K562 (cell line): Measurements from ENCODE around the gene ZNF831. TPM values are rescaled to one million over a fixed set of nuclear protein-coding genes. Genes with fewer than 3 reads are reported as not detected.

Experiments
- ATAC-seq: fragments of 200-7000 bp; cut with Tn5 transposase; 3 replicates; pipeline ENCODE4 v1.9.1; 2020; ENCODE audit warnings: moderate library complexity
- BruUV-seq: library from RNA; stranded (reverse); fragments of 400-500 nt; replicated peaks from 2 replicates; lab custom pipeline; 2021; lab: Mats Ljungman, UMichigan
- CTCF ChIA-PET: fragments of 300-600 bp; formaldehyde crosslinking; extraction: SDS; loops from one replicate; lab custom pipeline; 2021; ENCODE audit warnings: low intra/inter-chr PET ratio; lab: Yijun Ruan, JAX
- POLR2A ChIA-PET: fragments of 300-600, 350-650 bp; sonication (Branson Sonifier 250); formaldehyde crosslinking; extraction: SDS; loops from one replicate; lab custom pipeline; 2021; ENCODE audit warnings: antibody characterized with exemption, inconsistent platforms; lab: Yijun Ruan, JAX
- DNase-seq, 4 experiments: peaks; one replicate each; pipeline versions ENCODE4 v3.0.0 to v3.0.0-alpha.2; 2011 to 2018; ENCODE audit warnings: low spot score in 3 of 4, mixed read lengths in 3 of 4; ENCODE audit errors: extremely low read depth in 1 of 4
- FAIRE-seq: peaks from 2 replicates; lab custom pipeline; 2011; peaks lifted over from hg19 to GRCh38; lab: Jason Lieb, UNC
- H2AFZ ChIP-seq: 2 replicates; pipeline ENCODE4 v1.6.0; 2011; ENCODE audit warnings: low read depth, low read length, control low read depth, inconsistent platforms
- H3K27ac ChIP-seq: fragments of 200-600 bp; 3 replicates; pipeline ENCODE4 v1.8.0; 2011; ENCODE audit warnings: low read depth, mild to moderate bottlenecking, control low read depth, inconsistent platforms, low read length, moderate library complexity, mixed read lengths; ENCODE audit errors: extremely low read depth
- H3K27me3 ChIP-seq, 2 experiments: fragments of 300-600 bp in 1 of 2; 2 replicates in 1 of 2; 3 replicates in 1 of 2; pipeline versions ENCODE4 v1.6.0 to v1.8.0; 2011; ENCODE audit warnings: inconsistent platforms in 2 of 2, low read length in 2 of 2, mild to moderate bottlenecking in 1 of 2, mixed read lengths in 1 of 2, moderate library complexity in 1 of 2; ENCODE audit not compliant: control insufficient read depth in 2 of 2, insufficient read depth in 2 of 2
- H3K36me3 ChIP-seq: fragments of 300-600 bp; 3 replicates; pipeline ENCODE4 v1.8.0; 2011; ENCODE audit warnings: mild to moderate bottlenecking, low read length, inconsistent platforms; ENCODE audit not compliant: control insufficient read depth, insufficient read depth
- H3K4me1 ChIP-seq, 2 experiments: fragments of 200-600 bp in 1 of 2; replicated peaks in 1 of 2; 2 replicates in 1 of 2; 3 replicates in 1 of 2; pipeline versions ENCODE4 v1.5.1 to v1.8.0; 2011; ENCODE audit warnings: inconsistent platforms in 2 of 2, low read length in 2 of 2, mild to moderate bottlenecking in 1 of 2, mixed read lengths in 1 of 2, moderate library complexity in 1 of 2; ENCODE audit not compliant: control insufficient read depth in 2 of 2, insufficient read depth in 2 of 2
- H3K4me2 ChIP-seq: 2 replicates; pipeline ENCODE4 v1.6.1; 2011; ENCODE audit warnings: low read length, control low read depth, inconsistent platforms, mixed read lengths; ENCODE audit not compliant: insufficient read depth
- H3K4me3 ChIP-seq: fragments of 200-600 bp; sonication (generic), shearing (Covaris generic); 2 replicates; pipeline ENCODE4 v1.5.1; 2016; ENCODE audit warnings: control low read depth, inconsistent platforms
- H3K79me2 ChIP-seq: fragments of 200-600 bp; 3 replicates; pipeline ENCODE4 v1.8.0; 2011; ENCODE audit warnings: low read length, inconsistent platforms; ENCODE audit not compliant: control insufficient read depth, insufficient read depth
- H3K9ac ChIP-seq, 2 experiments: 2 replicates each; pipeline versions ENCODE4 v1.6.0 to v1.6.1; 2011; ENCODE audit warnings: low read depth in 2 of 2, low read length in 2 of 2, control low read depth in 1 of 2, inconsistent platforms in 1 of 2, mild to moderate bottlenecking in 1 of 2, mixed read lengths in 1 of 2; ENCODE audit not compliant: insufficient read depth in 1 of 2
- H3K9me1 ChIP-seq: one replicate; pipeline ENCODE4 v1.6.0; 2011; ENCODE audit warnings: inconsistent platforms, mild to moderate bottlenecking, low read length, moderate library complexity; ENCODE audit not compliant: control insufficient read depth, insufficient read depth
- H3K9me3 ChIP-seq: replicated peaks from 2 replicates; pipeline ENCODE4 v1.5.1; 2011; ENCODE audit warnings: low read depth, low read length, inconsistent platforms; ENCODE audit not compliant: control insufficient read depth, insufficient read depth
- H4K20me1 ChIP-seq: replicated peaks from 2 replicates; pipeline ENCODE4 v1.6.1; 2011; ENCODE audit warnings: low read length, inconsistent platforms, mixed read lengths; ENCODE audit not compliant: control insufficient read depth, insufficient read depth
- MTA2 ChIP-seq: fragments of 450-650 bp; IDR thresholded peaks from 2 replicates; pipeline ENCODE4 v1.6.1; 2016; ENCODE audit warnings: low read depth
- RBM34 ChIP-seq: fragments of 200-400 bp; formaldehyde crosslinking; IDR thresholded peaks from 2 replicates; pipeline ENCODE4 v1.6.1; 2018; ENCODE audit warnings: low read length, borderline replicate concordance; ENCODE audit not compliant: insufficient read depth
- RFX5 ChIP-seq: IDR thresholded peaks from 2 replicates; pipeline ENCODE4 v1.6.1; 2011; ENCODE audit warnings: low read depth, mild to moderate bottlenecking, improper control_type of control experiment, low read length
- RREB1 ChIP-seq: fragments of 250-450 bp; sonication (Bioruptor Pico); IDR thresholded peaks from 2 replicates; pipeline ENCODE4 v1.4.0; 2020
- SRSF1 ChIP-seq: fragments of 200-400 bp; formaldehyde crosslinking; IDR thresholded peaks from 2 replicates; pipeline ENCODE4 v1.6.1; 2017; ENCODE audit warnings: mild to moderate bottlenecking, low read depth, low read length, moderate library complexity
- TBL1XR1 ChIP-seq, 2 experiments: IDR thresholded peaks; 2 replicates each; pipeline ENCODE4 v1.6.1; 2012; ENCODE audit warnings: improper control_type of control experiment in 2 of 2, low read length in 2 of 2, mild to moderate bottlenecking in 1 of 2
- TCF15 ChIP-seq: fragments of 250-450 bp; sonication (Bioruptor Pico); IDR thresholded peaks from 2 replicates; pipeline ENCODE4 v1.8.0; 2022; ENCODE audit warnings: moderate library complexity, mild to moderate bottlenecking, inconsistent platforms
- XRCC4 ChIP-seq: IDR thresholded peaks from one replicate; pipeline ENCODE4 v1.6.1; 2011; ENCODE audit not compliant: insufficient read depth, insufficient read length; ENCODE audit errors: extremely low read depth
- XRCC5 ChIP-seq: fragments of 200-400 bp; formaldehyde crosslinking; IDR thresholded peaks from 2 replicates; pipeline ENCODE4 v1.6.1; 2017; ENCODE audit warnings: low read depth, mild to moderate bottlenecking, low read length
- ZNF695 ChIP-seq: fragments of 450-650 bp; formaldehyde crosslinking; IDR thresholded peaks from 2 replicates; pipeline ENCODE4 v1.4.0; 2020; ENCODE audit warnings: mild to moderate bottlenecking, moderate library complexity
- ZNF780A ChIP-seq: fragments of 250-450 bp; sonication (Bioruptor Pico); IDR thresholded peaks from 2 replicates; pipeline ENCODE4 v1.5.0; 2021; ENCODE audit warnings: mild to moderate bottlenecking
- WGBS: fragments of 100-300 bp; shearing (Covaris generic); methylation state at CpG from one replicate; pipeline ENCODE4 v1.1.6; 2016; ENCODE audit warnings: low coverage, mixed read lengths; ENCODE audit not compliant: insufficient coverage; ENCODE audit errors: missing lambda C conversion rate; 5-methylcytosine and 5-hydroxymethylcytosine counted together
- in situ Hi-C: fragments of 300-500 bp; cut with MboI; formaldehyde crosslinking; loops from 4 replicates; pipeline ENCODE4 v1.15.0; 2018; ENCODE audit warnings: inconsistent platforms, mixed read lengths
- intact Hi-C: fragments of 100-400 bp; cut with micrococcal nuclease; formaldehyde crosslinking; loops from 2 replicates; pipeline ENCODE4 v1.14.2; 2022
- polyA plus RNA-seq, 8 experiments: library from polyadenylated mRNA; depleted of rRNA in 4 of 8; stranded (reverse) in 5 of 8; unstranded in 3 of 8; fragments of >200 nt; fragmentation: Nextera tagmentation in 2 of 8; fragmentation: Illumina TruSeq in 1 of 8; extraction: Ambion mirVana in 2 of 8; extraction: Trizol in 1 of 8; gene quantifications; 2 replicates each; pipeline versions ENCODE4 v1.2.1 to v1.2.3, GENCODE V29; 2011 to 2014; ENCODE audit warnings: inconsistent platforms in 1 of 8, missing spikeins in 1 of 8
- total RNA-seq, 7 experiments: library from RNA; depleted of rRNA in 6 of 7; stranded (reverse); fragments of >200 nt in 6 of 7; fragmentation: Illumina TruSeq in 2 of 7; extraction: Trizol in 2 of 7; gene quantifications; 2 replicates each; pipeline versions ENCODE4 v1.2.1 to v1.2.3, GENCODE V29; 2011 to 2021; ENCODE audit warnings: low replicate concordance in 1 of 7

ZNF831 gene
- total and polyA plus RNA-seq, 9 of the 15 experiments (the other 6 are each of a cell fraction or from before 2014, with no cell fraction given): not detected

GRCh38 chr20:59221707-59222252 lies 58.2 kb downstream of the ZNF831 start (continued):
- no peak for TF ChIP-seq TCF15
- TF ChIP-seq MTA2: no peak
- no peak for TF ChIP-seq TBL1XR1 (IDR thresholded peaks at IDR 0.05; ENCODE audit: low read length in 2 of 2)
- no peak for TF ChIP-seq SRSF1
- TF ChIP-seq, all 486 proteins: peak for 0

GRCh38 chr20:59222253-59223181 lies 58.9 kb downstream of the ZNF831 start:
- no TSS peak for BruUV-seq
- H4K20me1 ChIP-seq: peaks cover 5% of the 10 kb centered on the region; the same call in 1 of the 2 replicates
- H3K9me1 ChIP-seq: no peaks in the 10 kb centered on the region
- peak overlapping the region; percentile 30; the same call in 1 of the 2 replicates for H2AFZ ChIP-seq
- no peak overlapping the region; the same call in 1 of the 2 replicates for H3K4me2 ChIP-seq
- H3K27me3 ChIP-seq: peaks cover 29 to 40% of the 10 kb centered on the region in 2 experiments
- POLR2A ChIA-PET: interaction anchor here (0.5 to 1.0 kb wide), 2 partner anchors 9 to 304 kb away, joined by 3 to 5 read pairs; no protein-coding TSS in a partner anchor
- CTCF ChIA-PET: interaction anchor here (0.6 to 5.1 kb wide), 8 partner anchors 35 to 1012 kb away, joined by 3 to 59 read pairs (median 4); no protein-coding TSS in a partner anchor
- ATAC-seq (peak; percentile 100), FAIRE-seq (peak; percentile 67), DNase-seq (peak; percentile 76 to 86 (median 84))
- intact Hi-C loops (loop anchor here (1.0 to 5.0 kb wide), 3 partner anchors 135 to 354 kb away; no protein-coding TSS in a partner anchor), in situ Hi-C loops (loop anchor here (10.0 kb wide), 1 partner anchor 248 kb away; no protein-coding TSS in a partner anchor)
- H3K36me3 ChIP-seq: no peaks in the 10 kb centered on the region
- no peaks in the 10 kb centered on the region for H3K79me2 ChIP-seq
- no peak overlapping the region for H3K27ac ChIP-seq
- H3K4me3 ChIP-seq: peak overlapping the region; percentile 10; the same call in 1 of the 2 replicates
- no peaks in the 10 kb centered on the region for H3K9me3 ChIP-seq
- peaks cover 0 to 9% of the 10 kb centered on the region in 2 experiments; a peak in 2 of 5 replicates for H3K4me1 ChIP-seq
- 0 out of 4 replicates have a peak overlapping the region, but pooled peaks of 1 of the 2 experiments have one; percentile 22 for H3K9ac ChIP-seq
- WGBS: 9% methylated on average over 34 of the region's 51 CpGs
- TF ChIP-seq ZNF695 (CRISPR knock-in tag) (no peak), RFX5 (no peak), RBM34 (no peak), ZNF780A (CRISPR knock-in tag) (no peak), XRCC4 (no peak), RREB1 (no peak), XRCC5 (peak; percentile 90)
